GM12891 (cell line): Measurements from ENCODE around the gene ITPRID2.

Experiments used
- PAX5 ChIP-seq: IDR thresholded peaks from 2 replicates; pipeline ENCODE4 v1.6.1; 2011; ENCODE audit warnings: low read length, moderate library complexity, mild to moderate bottlenecking; ENCODE audit not compliant: insufficient read depth, severe bottlenecking
- POLR2A ChIP-seq: IDR thresholded peaks from 2 replicates; pipeline ENCODE4 v1.6.1; 2011; ENCODE audit warnings: low read depth, low read length, control low read depth

DNA sequence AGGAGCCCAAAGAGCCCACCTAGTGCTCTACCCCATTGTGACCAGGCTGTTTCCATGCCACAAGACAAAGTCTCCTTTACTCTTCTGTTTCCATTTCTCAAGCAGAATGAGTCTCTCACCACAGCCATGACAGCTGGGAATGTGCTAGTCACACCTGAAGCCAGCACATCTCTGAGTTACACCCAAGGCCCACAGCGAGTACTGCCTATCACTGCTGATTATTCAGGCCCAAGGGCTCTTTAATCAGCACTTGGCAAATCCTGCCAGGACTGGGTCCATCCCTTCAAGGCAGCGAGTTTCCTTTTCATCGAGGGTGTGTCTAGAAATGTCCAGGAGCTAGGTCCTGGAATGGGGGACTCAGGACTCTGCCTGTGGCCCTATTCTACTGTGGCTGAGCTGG is 79.5 kb downstream of the ITPRID2 start:
- TF ChIP-seq PAX5 (no peak), POLR2A (no peak)
